ENCODE measurements around the gene TBXAS1.

DNA sequence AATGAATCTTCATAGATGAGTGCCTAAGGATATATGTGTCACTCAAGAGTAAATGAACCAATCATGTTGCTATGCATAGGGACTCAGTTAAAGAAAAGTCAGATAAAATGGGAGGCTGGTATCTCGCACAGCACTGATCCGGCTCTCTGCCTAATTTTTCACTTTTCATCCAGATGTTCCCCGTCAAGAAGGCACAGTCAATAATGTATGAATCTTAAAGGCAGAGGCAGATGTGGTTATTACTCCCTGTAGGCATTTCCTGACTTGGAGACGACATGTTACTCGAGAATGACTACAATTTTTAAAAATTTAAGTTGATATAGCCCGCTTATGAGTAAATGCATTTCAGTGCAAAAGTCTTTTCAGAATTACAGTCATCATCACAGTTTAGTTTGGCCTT is 113.6 kb downstream of the TBXAS1 start:
- no peak for TF ChIP-seq EZH2phosphoT487 (conservative IDR thresholded peaks at IDR 0.05; ENCODE audit: low read length)
- TF ChIP-seq, protein P1, sequence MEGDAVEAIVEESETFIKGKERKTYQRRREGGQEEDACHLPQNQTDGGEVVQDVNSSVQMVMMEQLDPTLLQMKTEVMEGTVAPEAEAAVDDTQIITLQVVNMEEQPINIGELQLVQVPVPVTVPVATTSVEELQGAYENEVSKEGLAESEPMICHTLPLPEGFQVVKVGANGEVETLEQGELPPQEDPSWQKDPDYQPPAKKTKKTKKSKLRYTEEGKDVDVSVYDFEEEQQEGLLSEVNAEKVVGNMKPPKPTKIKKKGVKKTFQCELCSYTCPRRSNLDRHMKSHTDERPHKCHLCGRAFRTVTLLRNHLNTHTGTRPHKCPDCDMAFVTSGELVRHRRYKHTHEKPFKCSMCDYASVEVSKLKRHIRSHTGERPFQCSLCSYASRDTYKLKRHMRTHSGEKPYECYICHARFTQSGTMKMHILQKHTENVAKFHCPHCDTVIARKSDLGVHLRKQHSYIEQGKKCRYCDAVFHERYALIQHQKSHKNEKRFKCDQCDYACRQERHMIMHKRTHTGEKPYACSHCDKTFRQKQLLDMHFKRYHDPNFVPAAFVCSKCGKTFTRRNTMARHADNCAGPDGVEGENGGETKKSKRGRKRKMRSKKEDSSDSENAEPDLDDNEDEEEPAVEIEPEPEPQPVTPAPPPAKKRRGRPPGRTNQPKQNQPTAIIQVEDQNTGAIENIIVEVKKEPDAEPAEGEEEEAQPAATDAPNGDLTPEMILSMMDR (IDR thresholded peaks at IDR 0.05; ENCODE audit: insufficient read depth, low read length, poor library complexity, severe bottlenecking): no peak
